ENCODE measurements around the gene GRM4.

- TF ChIP-seq CTCF (IDR thresholded peaks at IDR 0.05) (no peak), EP300 (IDR thresholded peaks at IDR 0.05) (no peak), POLR2AphosphoS5 (IDR thresholded peaks at IDR 0.05) (no peak), POLR2A (IDR thresholded peaks at IDR 0.05) (no peak)
Observed at GRCh38 chr6:33976437-33977360, 169.2 kb downstream of the GRM4 start.
